Dermis blood vessel endothelial cell (primary cell): Measurements from ENCODE around the gene NFATC3. TPM values are rescaled to one million over a fixed set of nuclear protein-coding genes. Genes with fewer than 3 reads are reported as not detected.

Source experiments
- DNase-seq: peaks from one replicate; pipeline ENCODE4 v3.0.0; 2010
- total RNA-seq: library from RNA; depleted of rRNA; stranded (reverse); fragments of >200 nt; gene quantifications from 2 replicates; pipeline ENCODE4 v1.2.3, GENCODE V29; 2014

NFATC3 gene
- total RNA-seq, 1 donor from 2014 or later = 14.1 TPM

DNA sequence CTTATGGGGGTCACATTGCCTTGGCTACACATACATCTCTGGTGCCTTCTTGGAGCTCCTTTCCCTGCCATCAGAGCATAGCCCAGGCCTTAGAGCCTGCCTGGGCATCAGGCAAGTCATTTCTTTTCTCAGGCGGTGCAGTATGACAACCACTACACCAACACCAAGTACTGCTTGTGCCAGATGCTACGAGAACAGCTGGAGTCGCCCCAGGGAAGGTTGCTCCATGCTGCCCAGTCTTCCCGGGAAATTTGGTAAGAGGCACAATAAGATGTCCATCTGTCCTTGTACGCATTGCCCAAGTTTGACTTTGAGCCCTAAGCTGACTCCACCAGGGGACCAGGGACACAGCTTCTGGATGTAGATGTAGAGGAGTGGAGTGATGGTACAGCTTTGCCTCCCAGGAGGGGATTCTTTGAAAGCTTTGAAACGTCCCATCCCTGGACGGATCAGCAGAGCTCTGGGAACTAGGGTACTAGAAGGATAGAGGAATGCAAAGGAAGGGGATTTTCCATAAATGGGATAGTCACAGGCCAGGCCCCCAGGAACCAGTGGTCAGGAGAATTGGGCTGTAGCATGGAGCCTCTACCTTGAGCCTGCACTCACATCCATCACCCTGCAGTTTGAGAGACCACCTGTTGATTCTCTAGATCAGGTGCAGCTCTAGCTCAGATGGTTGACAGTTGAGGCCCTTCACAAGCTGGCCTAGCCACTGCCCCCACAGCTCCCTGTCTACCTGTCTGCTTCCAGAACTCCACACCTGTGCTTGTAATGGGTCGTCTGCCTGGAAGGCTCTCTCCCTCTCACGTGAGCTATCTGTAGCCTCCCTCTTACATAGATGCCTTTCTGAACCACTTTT is 11.0 kb upstream of the NFATC3 start:
- DNase-seq = no peak

DNA sequence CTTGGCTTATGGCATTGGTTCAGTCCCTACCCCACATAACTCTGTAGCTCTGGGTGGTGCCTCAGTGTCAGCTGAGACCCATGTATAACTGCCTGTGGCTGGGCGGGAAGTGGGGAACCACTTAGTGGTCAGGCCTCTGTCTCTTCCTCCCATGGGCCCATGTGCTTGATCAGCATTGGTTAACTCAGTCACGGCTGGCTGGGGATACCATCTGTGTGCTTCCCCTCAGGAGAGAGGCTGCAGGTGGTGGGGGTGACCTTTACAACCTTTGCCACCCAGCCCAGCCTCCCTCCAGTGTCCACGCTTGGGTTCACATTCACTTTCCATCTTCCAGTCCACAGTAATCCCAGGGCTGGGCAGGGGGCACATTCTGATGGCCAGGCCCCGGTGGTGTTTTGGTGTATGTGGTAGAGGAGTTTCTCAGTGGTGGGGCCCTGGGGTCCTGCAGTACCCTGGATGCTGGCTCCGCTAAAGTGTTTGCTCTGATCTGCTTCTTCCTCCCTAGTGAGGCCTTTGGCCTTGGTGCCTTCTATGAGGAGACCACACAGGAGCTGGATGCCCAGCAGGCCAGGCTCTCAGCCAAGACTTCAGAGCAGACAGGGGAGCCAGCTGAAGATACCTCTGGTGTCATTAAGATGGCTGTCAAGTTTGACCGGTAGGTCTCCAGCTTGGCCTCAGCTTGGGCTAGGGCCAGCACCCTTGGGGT is 10.2 kb upstream of the NFATC3 start:
- DNase-seq = no peak

DNA sequence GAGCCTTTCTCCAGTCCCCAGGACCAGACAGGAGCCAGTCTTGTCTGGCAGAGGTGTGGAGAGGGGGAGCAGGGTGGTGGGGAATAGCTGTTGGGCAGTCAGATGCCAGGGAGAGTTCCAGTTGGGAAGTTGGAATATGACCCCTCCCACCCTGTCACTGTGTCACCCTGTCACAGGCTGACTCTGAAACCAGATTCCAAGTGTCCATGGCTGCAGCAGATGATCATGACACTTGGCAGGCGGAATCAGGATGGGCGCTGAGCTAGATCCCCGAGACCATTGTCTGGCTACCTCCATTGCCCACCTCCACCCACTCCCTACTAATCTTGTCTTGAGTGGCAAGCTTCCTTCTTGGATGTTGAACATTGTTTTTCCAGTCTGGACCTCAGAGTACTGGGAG is 9.2 kb upstream of the NFATC3 start:
- no peak for DNase-seq

DNA sequence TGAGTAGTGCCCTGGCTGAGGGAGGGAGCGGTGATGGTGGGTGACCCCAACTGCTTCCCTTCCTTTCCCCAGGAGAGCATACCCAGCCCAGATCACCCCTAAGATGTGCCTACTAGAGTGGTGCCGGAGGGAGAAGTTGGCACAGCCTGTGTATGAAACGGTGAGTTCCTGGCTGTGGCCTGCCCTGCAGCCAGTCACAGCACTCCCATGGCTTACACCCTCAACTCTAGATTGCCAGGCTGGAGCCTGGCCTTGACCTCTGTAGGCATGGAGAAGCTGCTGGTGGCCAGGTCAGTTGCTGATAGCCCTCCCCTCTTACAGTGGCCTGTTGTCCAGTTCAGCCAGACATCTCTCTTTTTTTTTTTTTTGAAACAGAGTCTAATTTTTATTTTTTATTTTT is 8.6 kb upstream of the NFATC3 start:
- DNase-seq = no peak

DNA sequence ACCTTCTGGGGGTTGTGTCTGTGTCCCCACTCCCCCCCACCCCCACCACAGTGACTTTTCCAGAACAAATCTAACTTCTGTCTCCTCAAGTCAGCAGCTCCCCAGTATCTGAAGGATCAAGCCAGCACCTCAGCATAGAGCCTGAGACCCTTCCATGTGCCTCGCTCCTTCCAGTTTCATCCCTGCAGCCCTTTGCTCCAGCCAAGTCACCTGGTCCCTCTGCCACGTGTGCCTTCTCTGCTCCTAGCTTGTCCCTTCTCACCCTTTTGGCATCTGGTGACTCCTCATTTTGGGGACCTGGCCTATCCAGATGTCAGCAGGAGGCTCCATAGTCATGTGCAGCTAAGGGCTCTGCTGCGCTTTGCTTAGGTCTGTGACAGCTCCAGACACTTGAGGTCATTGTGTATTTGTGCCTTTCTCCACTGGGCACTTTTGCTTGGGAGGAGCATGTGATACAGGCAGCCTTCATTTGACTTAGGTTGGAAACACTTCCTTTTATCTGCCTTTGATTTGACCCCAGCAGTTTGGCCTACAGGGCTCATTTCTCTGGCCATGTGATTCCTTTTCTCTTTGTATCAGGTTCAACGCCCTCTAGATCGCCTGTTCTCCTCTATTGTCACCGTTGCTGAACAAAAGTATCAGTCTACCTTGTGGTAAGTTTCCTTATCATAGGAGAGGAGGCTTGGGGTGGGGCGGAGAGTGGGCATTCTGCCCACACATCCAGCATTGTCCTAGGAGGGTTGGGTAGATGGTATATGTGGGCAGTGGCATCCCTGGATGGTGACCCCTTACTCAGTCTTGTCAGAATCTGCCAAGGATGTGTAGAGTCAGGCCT is 7.1 kb upstream of the NFATC3 start:
- no peak for DNase-seq

DNA sequence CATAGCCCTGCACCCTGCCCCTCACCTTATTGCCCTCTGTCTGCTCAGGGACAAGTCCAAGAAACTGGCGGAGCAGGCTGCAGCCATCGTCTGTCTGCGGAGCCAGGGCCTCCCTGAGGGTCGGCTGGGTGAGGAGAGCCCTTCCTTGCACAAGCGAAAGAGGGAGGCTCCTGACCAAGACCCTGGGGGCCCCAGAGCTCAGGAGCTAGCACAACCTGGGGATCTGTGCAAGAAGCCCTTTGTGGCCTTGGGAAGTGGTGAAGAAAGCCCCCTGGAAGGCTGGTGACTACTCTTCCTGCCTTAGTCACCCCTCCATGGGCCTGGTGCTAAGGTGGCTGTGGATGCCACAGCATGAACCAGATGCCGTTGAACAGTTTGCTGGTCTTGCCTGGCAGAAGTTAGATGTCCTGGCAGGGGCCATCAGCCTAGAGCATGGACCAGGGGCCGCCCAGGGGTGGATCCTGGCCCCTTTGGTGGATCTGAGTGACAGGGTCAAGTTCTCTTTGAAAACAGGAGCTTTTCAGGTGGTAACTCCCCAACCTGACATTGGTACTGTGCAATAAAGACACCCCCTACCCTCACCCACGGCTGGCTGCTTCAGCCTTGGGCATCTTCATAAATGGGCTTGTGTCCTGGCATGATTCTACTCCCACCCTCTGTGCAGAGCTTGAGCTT is 6.3 kb upstream of the NFATC3 start:
- DNase-seq = no peak

DNA sequence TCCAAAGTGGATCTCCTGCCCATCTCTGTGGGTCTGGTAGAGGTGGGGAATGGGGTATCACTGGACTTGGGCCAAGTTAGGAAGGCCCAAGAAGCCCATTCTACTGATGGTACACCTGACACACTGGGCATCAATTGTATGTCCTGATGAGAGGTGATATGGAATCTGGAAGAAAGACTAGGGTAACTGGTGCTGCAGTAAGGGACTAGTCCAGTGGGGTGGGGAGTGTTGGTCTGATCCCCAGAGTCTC is 5.9 kb upstream of the NFATC3 start:
- no peak for DNase-seq

DNA sequence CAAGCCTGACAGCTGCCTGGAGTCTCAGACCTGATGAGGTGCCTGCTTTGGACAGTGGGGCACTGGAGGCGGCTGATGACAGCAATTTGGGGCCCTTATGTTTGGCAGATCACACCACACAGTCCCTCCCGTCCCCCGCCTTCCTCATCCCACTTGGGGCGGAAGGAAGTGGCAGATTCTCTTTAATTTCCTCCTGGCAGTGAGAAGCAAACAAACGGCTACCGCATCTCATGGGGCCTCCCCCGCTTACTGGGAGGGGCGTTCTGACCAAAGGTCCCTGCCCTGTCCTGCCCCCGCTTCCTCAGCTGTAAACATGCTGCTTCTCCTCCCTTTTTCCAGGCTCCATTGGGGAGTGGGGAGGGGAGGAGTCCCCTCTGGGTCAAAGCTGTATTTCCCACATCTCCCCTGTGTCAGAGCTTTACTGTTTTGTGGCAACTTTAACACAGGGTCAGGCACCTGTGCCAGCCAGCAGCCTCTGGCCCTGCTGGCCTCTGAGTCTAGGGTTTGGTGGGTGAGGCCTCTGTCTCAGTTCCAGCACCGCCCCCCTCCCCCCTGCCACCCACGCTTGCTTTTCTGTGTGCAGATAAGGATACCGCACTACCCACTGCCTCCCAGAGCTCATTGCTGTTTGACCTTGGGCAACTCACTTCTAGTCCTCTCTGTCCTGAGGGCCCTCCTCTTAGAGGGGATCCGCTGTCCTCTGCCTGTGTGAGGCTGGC is 5.4 kb upstream of the NFATC3 start:
- DNase-seq = peak; percentile 55

DNA sequence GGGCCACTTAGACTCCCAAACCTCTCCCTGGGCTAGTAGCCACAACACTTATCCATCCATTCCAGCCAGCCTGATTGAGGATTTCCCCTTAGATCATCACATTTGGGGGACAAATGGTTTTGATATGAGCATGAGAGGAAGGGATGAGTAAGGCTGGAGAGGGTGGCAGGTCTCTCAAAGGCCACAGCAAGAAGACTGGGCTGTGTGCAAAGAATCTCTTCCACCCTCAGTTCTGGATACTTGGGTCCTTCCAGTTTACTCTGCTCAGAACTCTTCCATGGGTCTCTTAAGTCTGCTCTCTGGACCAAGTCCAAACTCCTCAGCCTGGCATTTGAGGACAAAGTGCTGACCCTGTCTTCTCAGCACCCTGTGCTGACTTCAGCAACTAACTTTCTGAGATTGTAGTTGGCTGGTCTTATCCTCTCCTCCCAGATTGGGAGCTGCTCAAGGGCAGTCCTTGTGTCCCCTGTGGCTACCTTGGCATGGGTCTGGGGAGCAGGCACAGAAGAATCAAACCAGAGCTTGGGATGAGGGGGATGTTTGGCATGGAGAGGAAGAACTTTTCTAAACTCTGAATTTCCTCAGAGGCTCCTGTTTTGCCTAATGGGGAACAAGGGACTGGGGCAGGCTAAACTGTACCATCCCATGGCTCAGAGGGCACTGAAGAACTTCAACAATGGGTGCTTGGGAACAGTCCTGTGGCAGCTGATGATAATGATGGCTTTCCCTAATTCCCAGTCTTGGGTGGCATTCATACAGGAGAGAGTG is 3.1 kb upstream of the NFATC3 start:
- no peak for DNase-seq

DNA sequence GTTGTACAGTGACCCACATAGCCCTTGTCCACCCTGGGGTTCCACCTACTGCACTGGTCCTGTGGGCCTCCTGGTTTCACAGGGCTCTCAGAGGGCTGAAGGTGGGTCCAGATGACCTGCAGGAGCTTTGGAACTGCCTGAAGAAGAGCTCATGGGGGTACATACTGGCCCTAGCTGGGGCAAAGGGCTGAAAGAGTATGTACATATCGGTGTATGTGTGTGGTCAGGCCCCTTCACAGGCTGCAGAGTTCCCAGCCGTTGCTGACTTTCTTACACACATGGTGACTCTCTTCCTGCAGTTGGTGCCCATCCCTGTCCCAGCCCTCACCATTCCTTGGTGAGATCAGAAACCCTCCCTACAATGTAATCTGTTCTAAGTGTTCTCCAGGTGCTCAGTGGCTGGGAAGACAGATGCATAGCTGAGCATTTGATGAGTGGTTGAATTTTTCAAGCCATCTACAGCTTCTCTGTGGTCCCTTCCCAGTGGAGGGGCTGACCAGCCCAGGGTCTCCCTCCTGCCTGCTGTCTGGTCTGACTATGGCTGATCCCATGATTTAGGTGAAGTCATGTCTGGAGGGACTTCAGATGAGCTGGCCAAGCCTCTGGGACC is 2.4 kb upstream of the NFATC3 start:
- DNase-seq = no peak

DNA sequence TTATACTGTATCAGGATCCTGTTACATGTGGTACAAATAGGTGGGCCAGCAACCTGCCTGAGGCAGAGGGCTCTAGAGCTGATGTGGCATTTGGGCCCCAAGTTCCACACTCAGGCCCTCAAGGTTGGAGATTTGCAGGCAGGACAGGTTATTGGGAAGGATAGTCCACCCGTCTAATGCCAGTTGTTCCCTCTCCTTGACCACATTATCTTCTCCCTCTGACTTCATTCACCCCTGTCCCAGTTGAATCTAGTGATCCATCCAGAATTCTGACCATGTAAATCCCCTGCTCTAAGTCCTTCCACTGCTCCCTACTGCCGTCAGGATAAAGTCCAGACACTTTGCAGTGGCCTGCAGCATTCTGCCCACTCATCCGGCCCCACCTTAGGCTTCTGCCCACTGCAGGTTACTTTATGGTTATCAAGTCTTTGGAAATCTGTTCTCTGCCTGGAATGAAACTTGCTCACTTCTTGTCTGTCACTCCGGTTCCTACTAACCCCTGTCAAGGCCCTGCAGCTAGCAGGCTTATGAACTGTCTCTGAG is 1.9 kb upstream of the NFATC3 start:
- DNase-seq = no peak

DNA sequence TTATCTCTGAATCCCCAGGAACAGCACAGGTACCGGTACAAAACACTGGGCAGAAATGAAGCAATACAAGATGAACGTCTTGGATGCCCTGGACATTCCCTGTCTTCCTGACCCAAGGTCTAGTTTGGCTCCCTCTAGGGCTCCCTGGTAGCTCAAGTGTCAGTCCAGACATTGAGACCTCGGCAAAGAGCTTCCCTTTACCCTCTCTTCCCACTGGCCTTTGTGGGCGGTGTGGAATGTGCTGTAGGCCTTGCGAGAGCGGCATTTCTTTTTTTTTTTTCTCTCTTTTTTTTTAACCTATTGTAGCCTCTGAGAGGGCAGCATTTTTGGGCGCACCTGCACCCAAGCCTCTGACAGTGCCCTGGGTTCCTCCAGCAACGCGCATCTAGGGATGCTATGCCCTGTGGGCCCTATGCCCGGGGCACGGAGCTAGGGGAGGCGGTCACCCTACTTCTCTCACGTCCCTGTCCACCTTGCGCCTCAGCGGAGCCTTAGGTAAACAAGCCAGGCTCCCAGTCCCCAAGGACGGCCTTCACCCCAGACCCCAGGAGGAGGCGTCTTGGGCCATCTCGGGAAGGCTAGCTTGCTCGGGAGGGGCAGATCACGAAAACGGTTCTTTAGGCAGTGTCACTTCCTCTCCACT is 1.2 kb upstream of the NFATC3 start:
- DNase-seq = no peak

DNA sequence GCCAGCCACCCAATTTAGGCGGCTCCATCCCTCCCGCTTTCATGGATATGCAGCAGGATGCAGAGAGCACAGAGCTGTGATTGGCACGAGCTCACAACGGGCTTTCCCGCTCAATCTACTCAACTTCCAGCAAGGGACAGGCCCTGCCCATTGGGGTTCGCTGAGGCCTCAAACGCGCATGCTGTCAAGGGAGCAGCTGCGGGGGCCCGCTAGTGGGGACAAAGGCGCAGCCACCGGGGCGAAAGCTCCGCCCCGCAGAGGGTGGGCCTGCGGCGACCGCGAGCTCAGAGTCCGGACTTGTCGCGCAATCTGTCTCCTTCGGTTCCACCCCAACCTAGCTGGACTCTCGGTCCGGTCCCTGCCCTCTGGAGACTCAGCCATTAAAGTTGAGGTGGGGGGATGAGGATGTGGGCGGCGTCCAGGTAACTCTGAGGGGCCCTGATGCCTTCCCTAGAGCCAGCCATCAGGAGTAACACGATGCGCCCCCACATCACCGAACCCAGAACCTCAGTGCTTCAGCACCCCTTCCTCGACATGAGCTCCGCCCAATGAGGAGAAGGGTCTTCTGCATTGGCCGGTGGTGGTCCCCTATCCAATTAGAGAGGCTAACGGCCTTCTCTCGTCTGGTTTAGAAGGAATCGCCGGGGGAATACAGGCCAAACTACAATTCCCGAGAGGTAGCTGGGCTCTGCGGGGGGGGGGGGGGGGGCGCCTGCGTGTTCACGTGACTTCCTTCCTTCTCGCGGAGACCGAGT is 489 bp upstream of the NFATC3 start:
- DNase-seq = peak; percentile 77

DNA sequence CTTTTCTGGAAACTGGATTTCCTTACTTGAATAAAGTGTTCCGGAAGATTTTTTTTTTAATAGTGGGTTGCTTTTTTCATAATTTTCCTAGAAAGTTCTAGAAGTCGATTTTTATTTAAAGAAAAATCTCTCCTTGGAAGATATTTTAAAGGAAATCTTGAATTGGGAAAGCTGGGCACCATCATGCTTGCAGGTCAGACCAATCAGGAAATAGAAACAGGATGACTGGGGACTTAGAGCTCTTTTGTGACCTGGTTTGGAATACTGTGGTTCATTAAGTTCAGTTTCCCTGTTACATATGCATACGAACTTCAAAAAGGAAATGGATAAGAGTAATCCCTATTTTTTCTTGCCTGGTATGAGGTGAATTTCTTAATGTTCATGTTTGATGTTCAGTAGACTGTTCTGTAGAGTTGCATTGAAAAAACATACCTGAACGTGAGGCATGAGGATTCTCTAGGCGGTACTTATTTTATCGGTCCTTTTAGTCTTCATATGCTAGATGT is 1.2 kb downstream of the NFATC3 start:
- DNase-seq = peak; percentile 57

DNA sequence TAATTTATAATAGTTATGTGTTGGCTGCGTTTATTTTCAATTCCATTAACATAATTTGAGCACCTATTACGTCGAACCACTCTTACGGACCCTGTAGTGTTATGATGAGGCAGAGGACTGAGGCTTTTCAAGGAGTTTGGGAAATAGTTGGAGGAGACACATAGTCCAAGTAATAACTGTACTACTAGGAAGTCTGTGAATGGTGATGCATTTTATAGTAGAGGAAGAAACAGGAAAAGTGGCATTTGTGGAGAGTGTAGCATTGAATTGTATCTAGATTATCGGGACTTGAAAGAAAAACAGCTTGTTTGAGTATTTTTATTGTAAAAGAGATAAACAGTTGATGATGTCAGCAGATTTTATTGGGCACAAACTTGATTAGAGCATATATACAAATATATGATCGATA is 1.7 kb downstream of the NFATC3 start:
- peak; percentile 31 for DNase-seq

DNA sequence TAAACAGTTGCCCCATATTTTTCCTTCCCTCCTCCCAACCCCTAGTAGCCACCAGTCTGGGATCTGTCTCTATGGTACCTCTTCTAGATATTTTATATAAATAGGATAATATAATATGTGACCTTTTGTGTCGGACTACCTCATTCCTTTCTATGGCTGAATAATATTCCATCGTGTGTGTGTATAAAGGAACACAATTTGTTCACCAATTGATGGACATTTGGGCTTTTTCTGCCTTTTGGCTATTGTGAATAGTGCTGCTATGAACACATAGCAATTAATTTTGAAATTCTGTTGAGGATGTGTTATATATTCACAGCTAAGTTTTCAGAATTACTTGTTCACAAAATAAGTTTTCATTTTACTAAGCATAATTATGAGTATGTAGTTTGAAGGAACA is 2.5 kb downstream of the NFATC3 start:
- DNase-seq = no peak

DNA sequence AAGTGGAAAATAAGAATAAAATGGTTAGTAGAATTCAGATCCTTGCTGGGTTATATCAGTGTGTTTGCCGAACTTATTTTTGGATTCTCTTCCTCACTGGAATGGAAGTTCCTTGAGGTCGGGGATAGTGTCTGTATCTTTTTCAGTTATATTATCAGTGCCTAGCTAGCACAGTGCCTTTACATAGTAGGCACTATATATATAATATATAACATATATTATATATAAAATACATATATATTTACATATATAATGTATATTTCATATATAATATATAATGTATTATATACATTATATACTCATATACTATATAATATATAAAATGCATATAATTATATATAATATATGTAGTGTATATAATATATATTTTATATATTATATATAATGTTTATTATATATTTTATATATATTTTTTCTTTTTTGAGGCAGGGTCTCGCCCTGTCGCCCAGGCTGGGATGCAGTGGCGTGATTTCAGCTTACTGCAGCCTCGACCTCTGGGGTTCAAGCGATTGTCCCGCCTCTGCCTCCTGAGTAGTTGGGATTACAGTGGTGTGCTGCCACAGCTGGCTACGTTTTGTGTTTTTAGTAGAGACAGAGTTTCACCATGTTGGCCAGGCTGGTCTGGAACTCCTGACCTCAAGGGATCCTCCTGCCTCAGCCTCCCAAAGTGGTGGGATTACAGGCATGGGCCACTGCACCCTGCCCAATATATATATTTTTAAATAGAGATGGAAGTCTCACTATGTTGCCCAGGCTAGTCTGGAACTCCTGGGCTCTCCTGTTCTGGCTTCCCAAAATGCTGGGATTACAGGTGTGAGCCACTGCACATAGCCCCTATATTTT is 3.2 kb downstream of the NFATC3 start:
- no peak for DNase-seq

DNA sequence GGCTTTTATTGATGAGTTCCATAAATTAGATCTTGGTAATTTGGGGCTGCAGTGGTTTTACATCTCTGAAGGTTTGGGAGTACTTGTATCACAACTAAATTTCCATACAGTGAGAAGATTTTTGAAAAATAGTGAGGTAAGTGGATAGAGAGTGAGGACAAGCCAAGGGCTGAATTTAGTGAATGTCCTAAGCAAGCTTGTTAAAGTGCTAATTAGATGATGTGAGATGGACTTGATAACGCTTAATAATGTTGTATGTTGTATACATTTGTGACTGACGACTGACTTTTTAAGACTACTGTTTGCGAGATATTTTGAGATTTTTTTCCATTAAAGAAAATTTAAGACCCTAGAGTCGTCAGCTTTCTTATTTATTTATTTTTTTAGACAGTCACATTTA is 3.9 kb downstream of the NFATC3 start:
- no peak for DNase-seq
